Choroid plexus epithelial cell (primary cell): Measurements from ENCODE around the gene AURKA.

Experiments used
- DNase-seq: peaks from one replicate; pipeline ENCODE4 v3.0.0-alpha.2; 2010; ENCODE audit warnings: low read depth
- H3K4me3 ChIP-seq: 2 replicates; pipeline ENCODE4 v1.5.1; 2011; ENCODE audit warnings: low read depth, mild to moderate bottlenecking, control low read depth, low read length, moderate library complexity
- CTCF ChIP-seq: conservative IDR thresholded peaks from 2 replicates; pipeline ENCODE4 v1.5.1; 2011; ENCODE audit warnings: low read depth, mild to moderate bottlenecking, control low read depth, inconsistent platforms, low read length, moderate library complexity

Gene AURKA

GRCh38 chr20:56422824-56423189, 30.8 kb upstream of the AURKA start:
- TF ChIP-seq CTCF, result no peak
- no peak for DNase-seq
- H3K4me3 ChIP-seq, result no peak overlapping the region

- no peak overlapping the region for H3K4me3 ChIP-seq
- peak; percentile 32 for TF ChIP-seq CTCF
- DNase-seq, result peak; percentile 85
These were observed 30.2 kb upstream of the AURKA start for GRCh38 chr20:56422076-56422823.

DNA sequence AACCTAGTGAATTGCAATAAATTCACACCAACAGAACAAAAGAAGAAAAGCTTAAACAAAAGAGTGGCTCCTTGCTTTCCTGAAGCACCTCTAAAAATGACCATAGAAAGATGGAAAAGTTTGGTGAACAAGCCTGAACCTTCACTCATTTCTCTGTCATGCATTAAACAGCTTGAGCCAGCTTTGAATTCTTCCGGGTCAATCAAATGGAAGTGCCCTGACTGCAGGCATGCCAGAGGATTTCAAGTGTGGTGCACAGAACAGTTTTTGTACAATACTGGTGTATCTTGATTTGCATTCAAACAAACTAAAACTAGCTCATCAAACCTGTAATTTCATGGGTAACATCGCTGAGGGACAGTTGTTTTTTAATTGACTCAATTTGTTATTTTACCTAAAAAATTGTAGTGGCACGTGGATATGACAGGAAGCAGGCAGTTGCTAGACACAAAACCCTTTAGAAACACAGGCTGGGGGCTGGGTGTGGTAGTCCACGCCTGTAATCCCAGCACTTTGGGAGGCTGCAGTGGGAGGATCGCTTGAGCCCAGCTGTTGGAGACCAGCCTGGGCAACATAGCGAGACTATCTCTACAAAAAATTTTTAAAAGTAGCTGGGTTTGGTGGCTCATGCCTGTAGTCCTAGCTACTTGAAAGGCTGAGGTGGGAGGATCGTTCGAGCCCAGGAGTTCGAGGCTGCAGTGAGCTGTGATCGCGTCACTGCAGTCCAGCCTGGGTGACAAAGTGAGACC, 29.1 kb upstream of the AURKA start:
- H3K4me3 ChIP-seq, result no peak overlapping the region
- no peak for DNase-seq
- TF ChIP-seq CTCF, result no peak

- H3K4me3 ChIP-seq, result no peak overlapping the region
- no peak for DNase-seq
- TF ChIP-seq CTCF, result no peak
These were observed 28.0 kb upstream of the AURKA start for GRCh38 chr20:56420028-56420427.

DNA sequence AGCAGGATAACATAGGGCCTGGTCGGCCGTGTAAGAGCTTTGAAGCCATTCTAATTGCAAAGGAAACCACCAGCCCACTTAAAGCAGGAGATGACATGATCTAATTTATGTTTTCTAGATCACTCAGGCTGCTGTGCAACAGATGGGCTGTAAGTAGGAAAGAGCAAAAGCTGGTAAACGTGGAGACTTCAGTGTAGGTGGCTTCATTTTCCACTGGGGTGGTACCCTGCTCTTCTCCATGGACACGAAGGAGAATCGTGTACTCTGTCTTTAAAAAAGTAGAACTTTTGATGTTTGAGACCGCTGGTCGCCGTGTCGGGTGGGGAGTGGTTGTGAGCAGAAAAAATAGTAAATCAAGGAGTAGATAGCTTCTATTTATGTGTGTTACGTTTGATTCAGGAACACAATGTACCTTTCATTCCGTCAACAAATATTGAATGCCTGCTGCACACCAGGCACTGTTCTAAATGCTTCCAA, 26.4 kb upstream of the AURKA start:
- TF ChIP-seq CTCF, result no peak
- DNase-seq, result peak; percentile 66
- H3K4me3 ChIP-seq, result no peak overlapping the region

- no peak for TF ChIP-seq CTCF
- DNase-seq, result peak; percentile 62
- H3K4me3 ChIP-seq, result no peak overlapping the region
These were observed 25.9 kb upstream of the AURKA start for GRCh38 chr20:56417911-56418310.
